Medulla oblongata (tissue), 1 donor: ENCODE measurements around the gene HDAC4.
"Not testable (repeated sequence)": the region's sequence is repeated elsewhere in the genome, so short reads cannot be mapped to it uniquely, and the experiment has no call there.

Source experiments
- DNase-seq: peaks from one replicate; pipeline ENCODE4 v3.0.0-alpha.2; 2015; ENCODE audit errors: extremely low spot score

The HDAC4 gene

GRCh38 chr2:239188536-239188935, 212.3 kb downstream of the HDAC4 start:
- DNase-seq, result no peak

DNA sequence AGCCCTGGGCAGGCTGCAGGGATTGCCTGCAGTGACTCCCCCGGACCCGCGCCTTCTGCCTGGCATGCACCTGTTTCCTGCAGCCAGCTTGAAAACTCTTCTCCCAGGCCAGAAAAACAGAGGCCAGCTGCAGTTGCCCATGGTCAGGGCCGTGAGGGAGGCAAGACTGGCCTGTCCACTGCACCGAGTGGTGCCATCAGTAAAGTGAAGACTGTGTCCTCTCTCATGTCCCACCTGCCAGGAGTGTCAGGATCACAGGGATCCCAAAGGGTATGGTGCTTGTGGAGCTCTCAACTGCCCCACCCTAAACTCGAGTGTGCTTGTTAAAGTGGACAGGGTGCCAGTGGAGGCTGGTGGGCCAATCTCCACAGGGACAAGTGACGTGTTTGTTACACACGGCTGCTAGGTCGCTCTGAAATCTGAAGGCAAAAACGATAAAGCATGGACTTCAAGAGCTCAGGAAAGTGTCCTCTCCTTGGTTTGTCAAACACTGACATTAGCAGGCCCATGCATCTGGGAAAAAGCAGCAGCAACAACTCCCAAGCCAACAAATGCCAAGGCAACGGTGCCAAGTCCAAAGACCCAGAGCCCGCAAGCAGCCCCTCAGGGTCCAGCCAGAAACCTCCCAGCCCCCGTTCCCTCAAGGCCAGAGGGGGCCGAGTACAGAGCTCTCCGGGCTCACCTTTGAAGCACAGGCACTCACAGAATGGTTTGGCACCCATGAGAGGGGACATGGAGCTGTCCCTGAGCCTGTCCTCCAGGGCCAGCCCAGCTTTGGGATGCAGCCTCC, 213.2 kb downstream of the HDAC4 start:
- no peak for DNase-seq

DNA sequence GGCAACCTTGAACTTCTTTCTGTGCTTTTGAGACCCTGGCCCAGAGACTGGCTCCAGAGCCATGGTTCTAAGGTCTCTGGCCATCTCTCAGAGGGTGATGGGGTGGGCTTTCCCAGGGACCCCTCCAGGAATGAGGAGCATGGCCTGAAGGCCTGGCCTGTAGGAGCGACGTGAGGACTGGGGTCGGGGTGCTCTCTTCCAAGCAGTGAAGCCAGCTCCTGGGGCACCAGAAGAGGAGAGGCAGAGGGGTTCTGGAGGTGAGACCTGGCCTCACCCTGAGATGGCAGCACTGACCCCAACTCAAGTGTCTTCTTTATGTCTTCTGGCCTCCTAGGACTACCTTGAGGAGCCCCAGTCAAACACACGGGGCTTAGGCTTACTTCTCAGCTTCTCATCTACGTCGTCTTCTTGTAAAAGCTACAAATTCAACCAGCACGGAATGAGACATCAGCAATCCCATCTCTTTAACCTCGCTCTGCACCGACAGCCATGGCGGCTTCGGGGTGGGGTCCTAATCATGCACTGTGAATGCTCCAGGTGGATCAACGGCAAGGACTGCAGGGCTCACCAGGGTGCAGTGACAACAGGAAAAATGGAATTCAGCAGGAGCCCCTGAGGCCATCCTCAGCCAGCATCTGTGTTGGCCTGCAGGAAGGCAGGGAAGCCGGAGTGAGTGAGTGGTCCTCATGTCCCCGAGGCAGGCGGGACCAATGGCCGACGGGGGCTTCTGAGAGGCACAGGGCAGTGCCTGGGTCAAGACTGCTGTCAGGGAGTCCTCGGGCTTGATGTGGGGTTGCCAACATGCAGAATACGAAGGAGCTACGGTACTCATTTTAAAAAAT, 214.1 kb downstream of the HDAC4 start:
- DNase-seq, result no peak

GRCh38 chr2:239184968-239185903, 215.6 kb downstream of the HDAC4 start:
- DNase-seq, result no peak

DNA sequence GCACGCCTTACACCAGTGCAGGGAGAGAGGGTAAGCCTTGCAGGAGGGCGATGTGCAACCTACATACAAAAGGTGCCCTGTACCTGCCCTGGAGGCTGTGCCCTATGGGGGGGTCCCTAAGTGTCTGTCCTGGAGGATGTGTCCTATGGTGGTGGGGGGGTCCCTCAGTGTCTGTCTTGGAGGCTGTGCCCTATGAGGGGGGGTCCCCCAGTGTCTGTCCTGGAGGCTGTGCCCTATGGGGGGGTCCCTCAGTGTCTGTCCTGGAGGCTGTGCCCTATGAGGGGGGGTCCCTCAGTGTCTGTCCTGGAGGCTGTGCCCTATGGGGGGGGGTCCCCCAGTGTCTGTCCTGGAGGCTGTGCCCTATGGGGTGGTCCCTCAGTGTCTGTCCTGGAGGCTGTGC, 216.6 kb downstream of the HDAC4 start:
- DNase-seq, result no peak

- no peak for DNase-seq
Observed at GRCh38 chr2:239182981-239183791, 217.6 kb downstream of the HDAC4 start.

GRCh38 chr2:239181903-239182581, 218.8 kb downstream of the HDAC4 start:
- DNase-seq, result no peak

GRCh38 chr2:239181074-239181902, 219.5 kb downstream of the HDAC4 start:
- no peak for DNase-seq

GRCh38 chr2:239180526-239181073, 220.2 kb downstream of the HDAC4 start:
- no peak for DNase-seq

DNA sequence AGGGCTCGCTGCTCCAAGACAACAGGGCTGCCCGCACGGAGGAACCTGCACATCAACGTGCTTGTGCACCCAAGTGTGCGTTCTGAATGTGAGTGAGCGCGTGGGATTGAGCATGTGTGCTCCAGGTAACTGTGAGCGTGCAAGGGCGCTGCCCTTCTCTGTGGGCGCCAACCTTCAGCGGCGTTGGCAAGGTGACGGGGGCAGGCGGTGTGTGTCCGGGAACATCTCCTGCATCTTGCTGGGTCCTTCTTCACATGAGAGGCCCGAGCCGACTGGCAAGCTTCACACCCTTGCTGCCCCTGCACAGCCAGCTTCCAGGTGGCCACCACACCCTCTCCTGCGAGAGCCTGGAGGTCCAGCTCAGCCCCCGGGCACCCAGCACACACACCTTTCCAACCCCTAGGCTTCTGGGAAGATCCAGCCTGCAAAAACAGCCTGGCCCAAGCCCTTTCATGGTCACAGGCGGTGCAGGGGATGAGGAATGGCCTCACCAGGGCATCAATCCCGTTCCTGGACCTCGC, 220.9 kb downstream of the HDAC4 start:
- no peak for DNase-seq

GRCh38 chr2:239178954-239179353, 221.9 kb downstream of the HDAC4 start:
- DNase-seq, result no peak

DNA sequence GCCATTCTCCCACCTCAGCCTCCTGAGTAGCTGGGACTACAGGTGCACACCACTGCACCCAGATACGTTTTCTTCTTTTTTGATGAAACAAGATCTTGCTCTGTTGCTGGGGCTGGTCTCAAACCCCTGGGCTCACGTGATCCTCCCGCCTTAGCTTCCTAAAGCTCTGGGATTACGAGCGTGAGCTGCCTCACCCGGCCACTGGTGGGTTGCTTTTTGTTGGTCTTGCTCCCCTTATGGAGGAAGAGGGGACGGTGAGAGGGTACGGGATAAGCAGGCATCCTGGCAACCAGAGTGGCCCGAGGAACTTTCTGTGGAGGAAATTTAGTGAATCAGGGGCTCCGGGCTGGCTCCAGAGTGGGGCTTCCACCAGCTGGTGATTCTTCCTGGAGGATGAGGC, 222.3 kb downstream of the HDAC4 start:
- no peak for DNase-seq

DNA sequence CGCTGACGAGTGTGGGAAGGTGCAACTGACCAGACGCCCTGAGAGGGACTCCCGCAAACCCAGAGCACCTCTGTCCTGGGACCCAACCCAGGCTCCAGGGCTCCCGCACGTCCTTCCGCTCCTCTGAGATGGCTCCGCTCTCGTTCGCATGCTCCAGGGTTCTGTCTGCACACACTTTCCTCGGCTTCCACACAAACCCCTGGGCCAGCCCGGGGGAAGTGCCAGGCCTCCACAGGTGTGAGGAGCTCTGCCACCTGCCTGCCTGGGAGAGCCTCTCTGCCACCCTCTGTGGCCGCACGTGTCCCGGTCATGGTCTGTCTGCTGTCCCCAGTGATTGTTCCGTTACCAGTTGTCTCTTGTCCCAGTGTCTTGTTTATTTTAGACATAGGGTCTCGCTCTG, 222.9 kb downstream of the HDAC4 start:
- no peak for DNase-seq

DNA sequence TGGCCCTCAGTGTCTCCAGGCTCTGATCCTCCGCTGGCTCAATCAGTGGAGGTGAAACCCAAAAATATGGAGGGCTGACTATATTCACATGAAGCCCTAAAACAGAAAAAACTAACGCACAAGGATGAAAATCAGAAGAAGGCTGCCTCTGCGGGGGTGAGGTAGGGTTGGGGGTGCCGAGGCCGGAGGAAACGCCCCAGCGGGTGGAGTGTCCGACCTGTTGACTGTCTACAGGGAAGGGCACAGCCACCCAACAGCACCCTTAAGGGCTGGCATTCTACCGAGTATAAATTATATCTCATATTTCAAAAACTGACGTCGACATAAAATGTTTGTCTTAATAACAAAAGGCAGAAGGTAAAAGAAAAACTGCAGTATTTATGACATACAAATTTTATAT, 223.5 kb downstream of the HDAC4 start:
- no peak for DNase-seq

DNA sequence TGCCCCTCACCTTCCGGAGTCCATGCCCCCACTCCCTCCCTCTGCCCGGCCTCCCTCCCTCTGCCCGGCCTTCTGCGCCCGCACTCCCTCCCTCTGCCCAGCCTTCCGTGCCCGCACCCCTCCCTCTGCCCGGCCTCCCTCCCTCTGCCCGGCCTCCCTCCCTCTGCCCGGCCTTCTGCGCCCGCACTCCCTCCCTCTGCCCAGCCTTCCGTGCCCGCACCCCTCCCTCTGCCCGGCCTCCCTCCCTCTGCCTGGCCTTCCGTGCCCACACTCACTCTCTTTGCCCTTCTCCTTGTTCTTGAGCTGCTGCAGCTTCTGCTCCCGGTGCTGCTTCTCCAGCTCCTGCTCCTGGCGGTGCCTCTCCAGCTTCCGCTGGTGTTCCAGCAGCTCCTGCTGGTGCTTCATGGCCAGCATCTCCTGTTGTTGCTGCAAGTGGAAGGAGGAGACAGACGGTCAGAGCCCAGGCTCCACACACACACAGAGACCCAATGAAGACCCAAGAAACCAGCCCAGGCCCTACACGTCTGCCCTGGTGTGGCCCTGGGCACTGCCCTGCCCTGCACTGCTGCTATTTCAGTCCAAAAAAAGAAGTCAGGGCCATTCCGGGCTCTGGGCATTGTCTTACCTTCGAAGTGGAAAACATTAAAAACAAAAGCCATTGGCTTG, 224.5 kb downstream of the HDAC4 start:
- not testable (repeated sequence) for DNase-seq

DNA sequence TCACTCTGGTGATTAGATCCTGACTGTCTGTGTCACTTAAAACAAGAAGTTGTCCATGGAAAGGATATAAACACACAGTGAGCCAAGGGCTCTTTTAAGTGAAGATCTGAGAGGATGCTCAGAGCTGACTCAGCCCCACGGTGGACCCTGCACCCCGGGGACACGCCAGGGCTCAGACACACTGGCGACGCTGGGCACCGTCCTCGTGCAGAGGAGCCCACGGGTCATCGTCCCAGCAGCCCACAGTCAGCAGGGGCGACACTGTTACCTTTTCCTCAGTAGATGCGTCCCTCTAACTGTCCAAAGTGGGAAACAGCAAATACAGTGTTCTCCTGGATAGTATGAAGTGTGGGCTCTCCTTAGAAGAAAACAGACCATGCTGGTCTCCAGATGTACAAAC, 225.6 kb downstream of the HDAC4 start:
- no peak for DNase-seq

DNA sequence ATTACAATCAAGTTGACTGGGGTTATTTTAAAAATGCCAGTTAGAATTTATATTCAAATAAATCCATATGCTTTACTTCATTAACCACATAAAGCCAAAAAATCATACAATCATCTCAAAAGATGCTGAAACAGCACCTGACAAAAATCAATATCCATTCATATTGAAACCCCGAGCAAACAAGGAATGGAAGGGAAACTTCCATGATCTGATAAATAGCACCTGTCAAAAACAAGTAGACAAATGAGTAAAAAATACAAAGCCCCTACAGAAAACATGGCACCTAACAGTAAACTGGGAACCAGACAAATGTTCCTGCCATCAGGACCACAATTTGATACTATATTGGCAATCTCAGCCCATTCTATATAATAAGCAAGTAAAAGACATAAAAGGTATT, 227.5 kb downstream of the HDAC4 start:
- no peak for DNase-seq

DNA sequence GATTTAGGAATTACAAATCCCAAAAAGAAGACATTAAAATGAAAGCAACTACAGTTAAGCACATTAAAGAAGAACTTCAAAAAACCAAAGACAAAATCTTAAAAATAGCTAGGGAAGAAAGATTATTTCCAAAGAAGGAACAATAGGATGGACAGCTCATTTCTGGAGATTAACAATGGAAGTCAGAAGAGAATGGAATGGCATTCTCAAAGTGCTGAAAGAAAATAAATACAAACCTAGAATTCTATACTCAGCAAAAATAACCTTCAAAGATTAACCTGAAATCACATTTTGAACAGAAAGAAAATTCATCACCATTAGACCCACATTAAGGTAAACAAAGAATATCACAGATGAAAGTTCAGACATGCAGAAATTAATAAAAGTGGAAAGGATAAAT, 229.2 kb downstream of the HDAC4 start:
- no peak for DNase-seq
